ENCODE measurements around the gene DCLK1. TPM values are rescaled to one million over a fixed set of nuclear protein-coding genes. Genes with fewer than 3 reads are reported as not detected.
"Not testable (repeated sequence)": the region's sequence is repeated elsewhere in the genome, so short reads cannot be mapped to it uniquely, and the experiment has no call there.

Gene DCLK1
- total RNA-seq, 1 donor from 2014 or later, result 2.2 TPM

- DNase-seq (ENCODE audit: extremely low read depth, low read depth, low spot score), result no peak
These were observed 42.7 kb downstream of the DCLK1 start for GRCh38 chr13:36088463-36088862.

DNA sequence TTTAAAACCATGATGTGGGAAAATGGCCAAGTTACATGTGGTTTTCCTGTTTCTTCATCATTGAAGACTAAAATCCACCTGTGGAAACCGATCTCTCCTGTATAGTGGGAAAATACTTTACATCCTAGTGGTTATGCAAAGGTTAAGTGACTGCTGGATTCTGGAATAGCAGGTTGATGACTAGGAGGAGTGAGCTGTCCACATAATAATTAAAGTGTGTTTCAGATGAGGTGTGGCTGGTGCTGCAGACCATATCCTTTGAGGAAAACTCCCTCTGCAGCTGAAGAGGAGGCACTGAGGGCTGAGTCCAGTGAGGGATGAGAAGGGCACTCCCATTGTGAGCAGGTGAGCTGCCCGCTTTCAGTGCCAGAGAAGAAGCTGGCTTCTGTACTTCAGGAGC lies 43.2 kb downstream of the DCLK1 start:
- no peak for DNase-seq (ENCODE audit: extremely low read depth, low read depth, low spot score)

GRCh38 chr13:36086117-36086516 lies 45.1 kb downstream of the DCLK1 start:
- no peak for DNase-seq (ENCODE audit: extremely low read depth, low read depth, low spot score)

DNA sequence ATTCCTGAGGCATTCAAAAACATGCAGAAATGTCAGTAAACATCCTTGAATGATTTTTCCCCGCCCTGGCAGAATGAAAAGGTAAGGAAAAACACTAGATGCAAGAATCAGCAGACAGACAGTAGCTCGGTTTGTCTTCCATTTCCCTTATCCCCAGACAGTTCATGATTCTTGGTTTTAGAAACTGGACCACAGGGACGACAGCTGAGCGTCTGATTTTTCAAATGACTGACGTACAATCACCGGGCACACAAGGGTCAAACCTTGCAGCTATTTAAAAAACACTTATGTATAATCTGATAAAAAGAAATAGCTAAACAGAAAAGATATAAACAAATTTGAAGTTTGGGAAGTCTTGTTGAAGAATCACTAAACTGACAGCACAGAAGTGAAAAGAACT lies 47.1 kb downstream of the DCLK1 start:
- no peak for DNase-seq (ENCODE audit: extremely low read depth, low read depth, low spot score)

DNA sequence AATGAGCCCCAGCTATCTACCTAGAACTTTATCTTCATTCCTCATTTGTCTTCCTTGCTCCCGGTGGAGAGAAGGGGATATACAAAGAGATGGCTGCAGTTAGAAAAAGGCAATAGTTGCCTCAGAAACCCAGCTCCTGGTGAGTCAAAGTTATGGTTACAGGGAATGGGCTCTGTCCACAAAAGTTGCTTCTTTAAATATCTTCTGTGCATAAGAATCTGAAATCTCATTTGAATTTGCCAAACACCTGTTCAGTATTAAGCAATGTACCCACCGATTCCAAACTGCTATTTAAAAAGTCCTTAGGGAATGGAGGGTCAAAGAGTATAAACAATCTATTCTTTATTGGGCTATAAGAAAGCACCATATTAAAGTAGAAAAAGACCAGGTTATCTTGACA lies 48.4 kb downstream of the DCLK1 start:
- DNase-seq (ENCODE audit: extremely low read depth, low read depth, low spot score), result no peak

DNA sequence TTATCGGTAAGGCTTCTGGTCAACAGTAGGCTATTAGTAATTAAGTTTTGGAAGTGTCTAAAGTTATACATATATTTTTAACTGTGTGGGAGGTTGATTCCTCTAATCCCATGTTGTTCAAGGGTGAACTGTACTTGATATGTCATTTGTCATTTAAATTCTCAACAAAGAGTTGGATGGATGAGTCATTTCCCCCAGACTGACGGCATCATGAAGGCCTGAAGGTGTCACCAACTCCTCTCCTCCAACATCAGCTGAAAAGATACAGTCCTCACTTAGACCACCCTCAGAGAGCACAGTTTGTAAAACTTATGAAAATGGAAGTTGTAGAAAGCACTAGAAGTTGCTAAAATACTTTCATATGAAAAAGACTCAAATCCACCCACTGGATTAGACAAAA lies 48.8 kb downstream of the DCLK1 start:
- no peak for DNase-seq (ENCODE audit: extremely low read depth, low read depth, low spot score)

GRCh38 chr13:36076211-36076610 lies 55.0 kb downstream of the DCLK1 start:
- no peak for DNase-seq (ENCODE audit: extremely low read depth, low read depth, low spot score)

DNA sequence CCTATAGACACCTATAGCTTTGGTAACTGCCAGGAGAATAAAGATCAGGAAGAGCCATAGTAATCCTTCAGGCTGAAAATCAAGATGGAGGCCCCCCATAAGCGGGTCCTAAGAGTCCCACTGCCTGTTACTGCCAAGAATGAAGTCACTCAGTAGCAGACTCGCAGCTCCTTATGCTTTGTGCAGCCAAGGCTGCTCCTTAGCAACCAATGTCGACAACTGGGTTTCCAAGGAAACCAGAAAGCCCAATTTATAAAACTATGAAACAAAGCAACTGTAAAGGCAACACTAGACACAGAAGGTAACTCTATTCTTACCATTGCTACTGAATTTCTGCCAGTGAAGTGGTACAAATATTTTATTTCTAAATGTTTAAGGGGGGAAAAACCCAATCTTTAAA lies 56.5 kb downstream of the DCLK1 start:
- no peak for DNase-seq (ENCODE audit: extremely low read depth, low read depth, low spot score)

DNA sequence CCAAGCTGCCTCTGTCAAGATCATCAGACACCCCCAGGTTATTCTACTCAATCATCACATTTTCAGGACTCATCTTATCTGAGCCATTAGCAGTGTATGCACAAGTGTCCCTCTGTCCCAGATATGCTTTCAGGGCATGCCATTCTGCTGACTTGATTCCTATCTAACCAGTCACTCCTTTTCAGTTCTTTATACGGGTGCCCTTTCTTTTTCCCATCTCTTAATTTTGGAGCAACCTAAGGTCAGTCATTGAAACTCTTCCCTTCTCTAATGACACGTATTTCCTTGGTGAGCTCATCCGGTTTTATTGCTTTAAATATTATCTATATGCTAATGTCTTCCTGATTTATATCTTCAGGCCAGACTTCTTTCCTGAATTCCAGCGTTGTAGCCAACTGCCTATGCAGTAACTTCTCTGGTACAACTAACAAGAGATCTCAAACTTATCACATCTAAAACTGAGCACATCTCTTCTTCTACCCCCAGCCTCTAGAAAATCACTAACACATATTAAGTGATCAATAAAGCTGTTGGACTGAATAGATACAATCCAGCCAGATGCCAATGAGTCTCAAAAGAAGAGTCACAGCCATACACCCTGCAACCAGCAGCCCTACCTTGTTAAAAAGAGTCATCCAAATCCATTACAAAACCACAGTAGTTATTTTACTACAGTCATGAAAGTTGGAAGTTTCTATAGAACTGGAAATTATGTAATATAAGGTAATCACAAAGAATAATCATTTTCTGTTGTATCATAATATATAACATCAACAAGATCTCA lies 58.8 kb downstream of the DCLK1 start:
- DNase-seq (ENCODE audit: extremely low read depth, low read depth, low spot score), result no peak

GRCh38 chr13:36070504-36071192 lies 60.5 kb downstream of the DCLK1 start:
- not testable (repeated sequence) for DNase-seq (ENCODE audit: extremely low read depth, low read depth, low spot score)

GRCh38 chr13:36069881-36070366 lies 61.3 kb downstream of the DCLK1 start:
- DNase-seq (ENCODE audit: extremely low read depth, low read depth, low spot score), result no peak

DNA sequence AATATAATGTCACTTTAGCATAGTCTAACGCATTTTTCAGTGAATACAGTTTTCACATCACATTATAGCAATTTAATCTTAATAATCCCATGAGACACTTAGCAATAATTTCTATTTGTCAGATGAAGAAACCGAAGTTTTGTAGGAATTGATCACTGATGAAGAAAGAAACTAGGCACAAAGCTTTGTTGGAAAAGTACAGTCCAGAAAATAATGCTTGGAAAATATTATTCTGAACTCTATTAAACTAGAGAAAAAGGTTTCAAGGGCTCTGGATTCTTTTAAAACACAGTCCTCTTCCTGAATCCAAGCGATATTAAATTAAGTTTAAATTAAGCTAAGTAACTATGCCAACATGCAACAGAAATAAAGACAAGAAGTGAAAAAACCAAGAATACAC lies 62.2 kb downstream of the DCLK1 start:
- DNase-seq (ENCODE audit: extremely low read depth, low read depth, low spot score), result no peak

GRCh38 chr13:36068566-36068965 lies 62.6 kb downstream of the DCLK1 start:
- DNase-seq (ENCODE audit: extremely low read depth, low read depth, low spot score), result no peak

GRCh38 chr13:36067746-36068381 lies 63.3 kb downstream of the DCLK1 start:
- no peak for DNase-seq (ENCODE audit: extremely low read depth, low read depth, low spot score)

GRCh38 chr13:36062249-36062648 lies 68.9 kb downstream of the DCLK1 start:
- no peak for DNase-seq (ENCODE audit: extremely low read depth, low read depth, low spot score)

- DNase-seq (ENCODE audit: extremely low read depth, low read depth, low spot score), result no peak
These were observed 69.6 kb downstream of the DCLK1 start for GRCh38 chr13:36061621-36062020.

DNA sequence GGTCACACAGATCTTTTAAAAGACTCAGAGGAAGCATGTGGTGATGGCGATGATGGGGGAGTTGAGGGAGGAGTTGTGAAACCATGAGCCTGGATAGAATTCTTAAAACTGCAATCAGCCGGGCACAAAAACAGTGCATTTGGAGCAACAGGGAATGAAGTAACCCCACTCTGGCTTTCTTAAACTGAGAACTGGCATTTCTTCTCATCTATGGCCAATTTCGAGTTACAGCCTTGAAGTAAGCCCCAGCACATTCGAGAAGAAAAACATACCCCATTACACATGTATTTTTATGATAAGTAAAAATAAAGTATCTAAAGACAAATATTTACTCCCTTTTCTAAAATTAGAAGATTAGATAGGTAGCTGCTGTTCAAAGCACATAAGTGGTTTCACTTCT lies 70.1 kb downstream of the DCLK1 start:
- DNase-seq (ENCODE audit: extremely low read depth, low read depth, low spot score), result no peak

DNA sequence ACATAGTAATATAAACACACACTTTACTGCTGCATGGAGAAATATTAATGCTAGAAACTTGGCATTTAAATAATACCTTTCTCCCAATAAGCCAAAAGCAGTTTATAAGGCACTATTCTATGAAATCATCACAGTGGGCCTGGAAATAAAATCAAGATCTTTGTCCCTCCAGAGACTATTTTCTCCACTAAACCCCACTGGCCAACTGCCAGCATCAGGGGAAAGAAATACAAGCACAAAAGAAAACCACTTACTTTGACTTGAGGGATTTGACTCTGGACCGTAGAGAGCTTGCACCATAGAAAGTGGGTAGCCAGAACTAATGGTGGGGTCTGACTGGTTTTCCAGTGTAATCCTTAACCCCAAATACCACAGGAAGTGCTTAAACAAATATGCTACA lies 71.9 kb downstream of the DCLK1 start:
- no peak for DNase-seq (ENCODE audit: extremely low read depth, low read depth, low spot score)

DNA sequence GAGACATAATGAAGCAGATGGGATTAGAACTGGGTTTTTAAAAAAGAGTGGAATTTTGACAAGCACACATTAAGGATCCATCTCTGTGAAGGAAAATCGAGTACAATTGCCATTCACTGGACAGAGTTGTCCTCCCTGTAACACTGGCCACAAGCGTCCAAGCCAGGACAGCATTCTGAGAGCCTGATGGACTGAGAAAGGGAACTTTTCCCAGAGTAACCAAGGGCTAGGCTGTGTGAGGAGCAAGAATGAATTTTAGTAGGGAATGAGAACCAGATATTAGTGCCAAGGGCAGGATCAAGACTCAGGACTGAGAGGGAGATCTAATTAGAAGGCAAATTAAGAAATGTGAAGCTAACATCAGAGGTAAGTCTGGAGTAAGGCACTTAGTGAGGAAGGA lies 73.1 kb downstream of the DCLK1 start:
- DNase-seq (ENCODE audit: extremely low read depth, low read depth, low spot score), result no peak

DNA sequence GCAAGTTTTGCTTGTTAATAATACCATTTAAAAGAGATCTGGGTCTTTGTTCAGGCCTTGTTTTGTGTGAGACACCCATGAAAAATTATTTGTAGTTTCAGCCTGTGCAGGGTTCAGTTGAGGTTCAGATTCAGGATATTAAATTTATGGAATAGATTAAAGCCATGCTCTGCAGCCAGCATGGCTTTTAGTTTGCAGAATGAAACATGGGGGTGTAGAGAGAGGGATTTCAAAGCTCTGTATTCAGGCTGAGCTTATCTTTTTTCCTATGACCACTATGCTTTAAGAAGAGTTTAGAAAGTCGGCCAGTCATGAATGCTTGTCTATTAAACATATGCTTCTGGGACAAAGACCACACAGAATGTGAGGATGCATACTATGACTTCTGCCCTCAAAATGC lies 73.6 kb downstream of the DCLK1 start:
- DNase-seq (ENCODE audit: extremely low read depth, low read depth, low spot score), result no peak

DNA sequence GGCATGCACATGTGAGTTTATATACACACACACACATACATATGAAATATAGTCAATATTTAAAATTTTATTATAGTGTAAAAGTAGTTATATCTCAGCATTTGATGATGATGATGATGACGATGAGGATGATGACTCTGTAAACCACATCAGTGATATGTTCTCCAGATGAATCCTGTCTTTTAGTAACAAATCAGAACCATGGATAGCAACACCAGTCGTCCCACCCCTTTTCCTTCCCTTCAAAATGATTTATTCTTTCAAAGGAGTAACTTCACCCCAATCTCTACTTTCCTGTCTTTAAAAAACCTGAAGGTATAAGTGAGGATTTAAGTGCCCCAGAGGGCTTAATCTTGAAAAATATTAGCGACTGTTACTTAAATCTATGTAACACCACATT lies 74.1 kb downstream of the DCLK1 start:
- no peak for DNase-seq (ENCODE audit: extremely low read depth, low read depth, low spot score)

- no peak for DNase-seq (ENCODE audit: extremely low read depth, low read depth, low spot score)
These were observed 75.8 kb downstream of the DCLK1 start for GRCh38 chr13:36055366-36055765.
